Prostate gland (tissue), 2 donors: ENCODE data around the gene BRD7.

Experiments
- CTCF ChIP-seq, 4 experiments: fragments of 200-600 bp in 2 of 4; fragments of 450-650 bp in 2 of 4; sonication (generic) in 2 of 4; IDR thresholded peaks; 1 replicate in 3 of 4; 2 replicates in 1 of 4; pipeline ENCODE4 v1.5.1; 2016 to 2019; ENCODE audit warnings: antibody characterized with exemption in 4 of 4, mild to moderate bottlenecking in 2 of 4, moderate library complexity in 2 of 4
- POLR2A ChIP-seq: fragments of 450-650 bp; IDR thresholded peaks from one replicate; pipeline ENCODE4 v1.6.1; 2016; ENCODE audit warnings: antibody characterized with exemption, mild to moderate bottlenecking
- POLR2AphosphoS5 ChIP-seq: sonication (generic); formaldehyde crosslinking; IDR thresholded peaks from one replicate; pipeline ENCODE4 v1.6.1; 2017; ENCODE audit warnings: antibody characterized with exemption

GRCh38 chr16:50296807-50297206, 72.0 kb downstream of the BRD7 start:
- TF ChIP-seq POLR2AphosphoS5 (no peak), CTCF (IDR thresholded peaks at IDR 0.05) (no peak), POLR2A (no peak)
